ENCODE results near the gene ENTPD8. TPM values are rescaled to one million over a fixed set of nuclear protein-coding genes. Genes with fewer than 3 reads are reported as not detected.

ENTPD8 gene
- total RNA-seq, 1 donor from 2014 or later = 0.24 TPM

- DNase-seq (ENCODE audit: extremely low spot score, unreplicated experiment) = no peak
- no peak overlapping the region for H3K27ac Mint-ChIP-seq (ENCODE audit: unreplicated experiment)
- H3K9me3 Mint-ChIP-seq (ENCODE audit: unreplicated experiment) = no peaks in the 10 kb centered on the region
- H3K4me3 Mint-ChIP-seq (ENCODE audit: unreplicated experiment) = no peak overlapping the region
- H3K27me3 Mint-ChIP-seq (ENCODE audit: unreplicated experiment) = no peaks in the 10 kb centered on the region
- peaks cover 2% of the 10 kb centered on the region for H3K4me1 Mint-ChIP-seq (ENCODE audit: unreplicated experiment)
- TF ChIP-seq, protein P1, sequence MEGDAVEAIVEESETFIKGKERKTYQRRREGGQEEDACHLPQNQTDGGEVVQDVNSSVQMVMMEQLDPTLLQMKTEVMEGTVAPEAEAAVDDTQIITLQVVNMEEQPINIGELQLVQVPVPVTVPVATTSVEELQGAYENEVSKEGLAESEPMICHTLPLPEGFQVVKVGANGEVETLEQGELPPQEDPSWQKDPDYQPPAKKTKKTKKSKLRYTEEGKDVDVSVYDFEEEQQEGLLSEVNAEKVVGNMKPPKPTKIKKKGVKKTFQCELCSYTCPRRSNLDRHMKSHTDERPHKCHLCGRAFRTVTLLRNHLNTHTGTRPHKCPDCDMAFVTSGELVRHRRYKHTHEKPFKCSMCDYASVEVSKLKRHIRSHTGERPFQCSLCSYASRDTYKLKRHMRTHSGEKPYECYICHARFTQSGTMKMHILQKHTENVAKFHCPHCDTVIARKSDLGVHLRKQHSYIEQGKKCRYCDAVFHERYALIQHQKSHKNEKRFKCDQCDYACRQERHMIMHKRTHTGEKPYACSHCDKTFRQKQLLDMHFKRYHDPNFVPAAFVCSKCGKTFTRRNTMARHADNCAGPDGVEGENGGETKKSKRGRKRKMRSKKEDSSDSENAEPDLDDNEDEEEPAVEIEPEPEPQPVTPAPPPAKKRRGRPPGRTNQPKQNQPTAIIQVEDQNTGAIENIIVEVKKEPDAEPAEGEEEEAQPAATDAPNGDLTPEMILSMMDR (IDR thresholded peaks at IDR 0.05) = no peak
- no peaks in the 10 kb centered on the region for H3K36me3 Mint-ChIP-seq (ENCODE audit: unreplicated experiment)
These were observed 21.3 kb upstream of the ENTPD8 start for GRCh38 chr9:137462396-137462985.

DNA sequence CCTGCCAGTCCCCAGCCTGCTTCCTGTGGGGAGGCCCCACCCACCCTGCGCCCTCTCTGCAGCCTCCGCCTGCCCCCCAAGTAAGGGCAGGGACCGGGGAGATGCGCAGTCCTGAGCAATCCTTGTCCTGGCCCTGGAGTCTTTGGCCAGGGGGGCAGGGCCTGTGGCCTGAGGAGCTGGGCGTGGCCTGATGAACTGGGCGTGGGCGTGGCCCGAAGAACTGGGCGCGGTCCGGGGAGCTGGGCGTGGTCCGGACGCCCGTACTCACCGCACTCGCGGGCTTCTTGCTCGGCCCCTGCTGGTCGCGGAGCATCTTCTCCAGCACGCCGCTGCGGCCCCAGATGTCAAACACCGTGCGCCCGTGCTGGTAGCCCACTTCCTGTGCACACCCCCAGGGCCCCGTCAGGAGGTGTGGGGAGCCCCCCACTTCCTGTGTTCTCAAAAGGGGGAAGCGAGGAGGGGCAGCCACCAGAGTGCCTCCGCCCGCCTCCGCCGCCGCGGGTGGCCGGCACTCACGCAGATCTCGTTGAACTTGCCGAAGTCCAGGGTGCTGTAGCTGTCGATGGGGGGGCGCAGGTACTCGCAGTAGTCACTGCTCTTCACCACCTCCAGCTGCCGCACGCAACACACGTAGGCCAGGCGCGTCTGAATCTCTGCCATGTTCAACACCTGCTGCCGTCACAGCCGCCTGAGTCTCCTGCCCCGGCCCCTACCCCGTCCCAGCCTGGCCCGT lies 20.7 kb upstream of the ENTPD8 start:
- TF ChIP-seq, protein P1 (IDR thresholded peaks at IDR 0.05) = no peak
- Mint-ChIP-seq H3K9me3 (ENCODE audit: unreplicated experiment) (no peaks in the 10 kb centered on the region), H3K4me3 (ENCODE audit: unreplicated experiment) (no peak overlapping the region), H3K36me3 (ENCODE audit: unreplicated experiment) (peaks cover under 1% of the 10 kb centered on the region), H3K27ac (ENCODE audit: unreplicated experiment) (no peak overlapping the region), H3K4me1 (ENCODE audit: unreplicated experiment) (peaks cover 8% of the 10 kb centered on the region), H3K27me3 (ENCODE audit: unreplicated experiment) (no peaks in the 10 kb centered on the region)
- DNase-seq (ENCODE audit: extremely low spot score, unreplicated experiment) = no peak

DNA sequence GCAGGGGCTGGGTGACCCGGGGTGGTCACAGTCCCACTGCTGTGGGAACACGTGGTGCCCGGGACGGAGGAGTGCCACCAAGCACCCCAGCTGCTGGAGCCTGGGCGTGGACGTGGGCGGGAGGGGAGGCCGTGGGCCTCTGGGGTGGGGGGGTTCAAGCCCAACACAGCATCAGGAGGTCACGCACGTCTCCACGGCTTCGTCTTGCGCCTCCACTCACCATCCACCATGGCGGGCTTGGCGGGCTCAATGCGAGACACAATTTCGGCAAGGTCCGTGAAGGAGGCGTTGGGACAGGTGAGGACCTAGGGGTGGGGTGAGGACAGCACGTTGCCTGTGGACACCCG lies 20.1 kb upstream of the ENTPD8 start:
- Mint-ChIP-seq H3K27me3 (ENCODE audit: unreplicated experiment) (no peaks in the 10 kb centered on the region), H3K4me3 (ENCODE audit: unreplicated experiment) (no peak overlapping the region), H3K9me3 (ENCODE audit: unreplicated experiment) (no peaks in the 10 kb centered on the region), H3K36me3 (ENCODE audit: unreplicated experiment) (peaks cover 3% of the 10 kb centered on the region), H3K4me1 (ENCODE audit: unreplicated experiment) (peaks cover 13% of the 10 kb centered on the region), H3K27ac (ENCODE audit: unreplicated experiment) (no peak overlapping the region)
- TF ChIP-seq, protein P1 (IDR thresholded peaks at IDR 0.05) = no peak
- DNase-seq (ENCODE audit: extremely low spot score, unreplicated experiment) = no peak

GRCh38 chr9:137460363-137461315 lies 19.5 kb upstream of the ENTPD8 start:
- Mint-ChIP-seq H3K9me3 (ENCODE audit: unreplicated experiment) (no peaks in the 10 kb centered on the region), H3K36me3 (ENCODE audit: unreplicated experiment) (peaks cover 3% of the 10 kb centered on the region), H3K27ac (ENCODE audit: unreplicated experiment) (no peak overlapping the region), H3K4me3 (ENCODE audit: unreplicated experiment) (no peak overlapping the region), H3K4me1 (ENCODE audit: unreplicated experiment) (peaks cover 20% of the 10 kb centered on the region), H3K27me3 (ENCODE audit: unreplicated experiment) (no peaks in the 10 kb centered on the region)
- DNase-seq (ENCODE audit: extremely low spot score, unreplicated experiment) = no peak
- TF ChIP-seq, protein P1 (IDR thresholded peaks at IDR 0.05) = no peak
